GM23338 (cell line): ENCODE results near the gene UBXN10. TPM values are rescaled to one million over a fixed set of nuclear protein-coding genes. Genes with fewer than 3 reads are reported as not detected.

Source experiments
- ATAC-seq: fragments of 200-7000 bp; cut with Tn5 transposase; 3 replicates; pipeline ENCODE4 v1.9.1; 2020
- DNase-seq: peaks from one replicate; pipeline ENCODE4 v3.0.0-alpha.2; 2015; ENCODE audit warnings: low spot score
- H2AFZ ChIP-seq: fragments of 200-600 bp; sonication (generic); 2 replicates; pipeline ENCODE4 v1.8.0; 2016; ENCODE audit warnings: antibody characterized with exemption, mild to moderate bottlenecking, moderate library complexity
- H3F3A ChIP-seq: fragments of 200-600 bp; sonication (generic); replicated peaks from 2 replicates; pipeline ENCODE4 v1.8.0; 2017; ENCODE audit warnings: antibody characterized with exemption, mixed run types, low read depth
- H3K27ac ChIP-seq: fragments of 200-600 bp; sonication (generic); 2 replicates; pipeline ENCODE4 v1.6.1; 2016; ENCODE audit warnings: low read depth
- H3K27me3 ChIP-seq: fragments of 200-600 bp; sonication (generic); 2 replicates; pipeline ENCODE4 v1.8.0; 2016; ENCODE audit warnings: mild to moderate bottlenecking, mixed run types, moderate library complexity; ENCODE audit not compliant: insufficient read depth
- H3K36me3 ChIP-seq: fragments of 200-600 bp; sonication (generic); 2 replicates; pipeline ENCODE4 v1.8.0; 2016; ENCODE audit warnings: mild to moderate bottlenecking; ENCODE audit not compliant: insufficient read depth
- H3K4me1 ChIP-seq: fragments of 200-600 bp; sonication (generic); 2 replicates; pipeline ENCODE4 v1.8.0; 2016; ENCODE audit warnings: mild to moderate bottlenecking, moderate library complexity; ENCODE audit not compliant: insufficient read depth
- H3K4me2 ChIP-seq: fragments of 200-600 bp; sonication (generic); 2 replicates; pipeline ENCODE4 v1.7.1; 2017; ENCODE audit warnings: mixed run types
- H3K4me3 ChIP-seq: fragments of 200-600 bp; sonication (generic); 2 replicates; pipeline ENCODE4 v1.6.1; 2016; ENCODE audit warnings: mixed run types
- H3K79me2 ChIP-seq: fragments of 200-600 bp; sonication (generic); replicated peaks from 2 replicates; pipeline ENCODE4 v1.8.0; 2017; ENCODE audit warnings: mild to moderate bottlenecking; ENCODE audit not compliant: insufficient read depth
- H3K9me2 ChIP-seq: fragments of 200-600 bp; sonication (generic); 2 replicates; pipeline ENCODE4 v1.8.0; 2017; ENCODE audit not compliant: insufficient read depth
- H4K20me1 ChIP-seq: fragments of 200-600 bp; sonication (generic); replicated peaks from 2 replicates; pipeline ENCODE4 v1.8.0; 2017; ENCODE audit warnings: mild to moderate bottlenecking; ENCODE audit not compliant: insufficient read depth
- H3K27ac Mint-ChIP-seq: 2 replicates; pipeline ENCODE4 v1.8.0; 2020; ENCODE audit warnings: inconsistent platforms, mild to moderate bottlenecking, moderate library complexity, mixed read lengths
- H3K27me3 Mint-ChIP-seq: 3 replicates; pipeline ENCODE4 v1.8.0; 2022; ENCODE audit warnings: low read depth, mild to moderate bottlenecking, moderate library complexity, mixed read lengths, inconsistent platforms; ENCODE audit not compliant: insufficient read depth, poor library complexity
- H3K36me3 Mint-ChIP-seq: 3 replicates; pipeline ENCODE4 v1.8.0; 2021; ENCODE audit warnings: low read depth, mild to moderate bottlenecking, inconsistent platforms, moderate library complexity, mixed read lengths
- H3K4me1 Mint-ChIP-seq: 3 replicates; pipeline ENCODE4 v1.8.0; 2020; ENCODE audit warnings: mild to moderate bottlenecking, inconsistent platforms, mixed read lengths
- H3K4me3 Mint-ChIP-seq: 3 replicates; pipeline ENCODE4 v1.8.0; 2021; ENCODE audit warnings: moderate library complexity, mild to moderate bottlenecking, inconsistent platforms, mixed read lengths
- H3K9me3 Mint-ChIP-seq: 3 replicates; pipeline ENCODE4 v1.8.0; 2020; ENCODE audit warnings: moderate library complexity, mild to moderate bottlenecking, inconsistent platforms, mixed read lengths
- CREB1 ChIP-seq: fragments of 250-450 bp; sonication (Bioruptor Pico); IDR thresholded peaks from 2 replicates; pipeline ENCODE4 v1.5.0; 2020; ENCODE audit warnings: low read depth, mild to moderate bottlenecking, moderate library complexity
- EZH2 ChIP-seq: fragments of 200-600 bp; sonication (generic); IDR thresholded peaks from one replicate; pipeline ENCODE4 v1.8.0; 2017; ENCODE audit warnings: antibody characterized with exemption, mild to moderate bottlenecking, low read depth; ENCODE audit not compliant: unreplicated experiment
- EZH2phosphoT487 ChIP-seq: fragments of 200-600 bp; sonication (generic); IDR thresholded peaks from one replicate; pipeline ENCODE4 v1.8.1; 2018; ENCODE audit warnings: antibody characterized with exemption; ENCODE audit not compliant: unreplicated experiment
- JUNB ChIP-seq: IDR thresholded peaks from one replicate; pipeline ENCODE4 v1.6.1; 2016; ENCODE audit warnings: antibody characterized with exemption; ENCODE audit not compliant: unreplicated experiment
- NANOG ChIP-seq: IDR thresholded peaks from 2 replicates; pipeline ENCODE4 v1.6.1; 2016; ENCODE audit warnings: antibody characterized with exemption, borderline replicate concordance
- POLR2AphosphoS5 ChIP-seq: IDR thresholded peaks from 2 replicates; pipeline ENCODE4 v1.6.1; 2016; ENCODE audit warnings: antibody characterized with exemption, low read depth
- STAT1 ChIP-seq: IDR thresholded peaks from one replicate; pipeline ENCODE4 v1.6.1; 2016; ENCODE audit warnings: antibody characterized with exemption; ENCODE audit not compliant: unreplicated experiment
- ZNF114 ChIP-seq: fragments of 250-450 bp; sonication (Bioruptor Pico); IDR thresholded peaks from 2 replicates; pipeline ENCODE4 v1.5.0; 2020; ENCODE audit warnings: mild to moderate bottlenecking, moderate library complexity
- polyA plus RNA-seq: library from polyadenylated mRNA; unstranded; fragments of >200 nt; fragmentation: Nextera tagmentation; extraction: Ambion mirVana; gene quantifications from 2 replicates; pipeline ENCODE4 v1.2.1, GENCODE V29; 2016
- total RNA-seq: library from RNA; depleted of rRNA; stranded (reverse); fragments of >200 nt; shearing (Covaris generic); gene quantifications from 2 replicates; pipeline ENCODE4 v1.2.3, GENCODE V29; 2014
- TF ChIP-seq, protein P1 (sequence below): IDR thresholded peaks from one replicate; pipeline ENCODE4 v1.6.1; 2018; ENCODE audit warnings: antibody characterized with exemption; ENCODE audit not compliant: unreplicated experiment
- TF ChIP-seq, protein P2 (sequence below): IDR thresholded peaks from 2 replicates; pipeline ENCODE4 v1.6.1; 2016; ENCODE audit warnings: antibody characterized with exemption

The UBXN10 gene
- total and polyA plus RNA-seq, 2 experiments from 2014 or later = 0.27 to 0.69 TPM

DNA sequence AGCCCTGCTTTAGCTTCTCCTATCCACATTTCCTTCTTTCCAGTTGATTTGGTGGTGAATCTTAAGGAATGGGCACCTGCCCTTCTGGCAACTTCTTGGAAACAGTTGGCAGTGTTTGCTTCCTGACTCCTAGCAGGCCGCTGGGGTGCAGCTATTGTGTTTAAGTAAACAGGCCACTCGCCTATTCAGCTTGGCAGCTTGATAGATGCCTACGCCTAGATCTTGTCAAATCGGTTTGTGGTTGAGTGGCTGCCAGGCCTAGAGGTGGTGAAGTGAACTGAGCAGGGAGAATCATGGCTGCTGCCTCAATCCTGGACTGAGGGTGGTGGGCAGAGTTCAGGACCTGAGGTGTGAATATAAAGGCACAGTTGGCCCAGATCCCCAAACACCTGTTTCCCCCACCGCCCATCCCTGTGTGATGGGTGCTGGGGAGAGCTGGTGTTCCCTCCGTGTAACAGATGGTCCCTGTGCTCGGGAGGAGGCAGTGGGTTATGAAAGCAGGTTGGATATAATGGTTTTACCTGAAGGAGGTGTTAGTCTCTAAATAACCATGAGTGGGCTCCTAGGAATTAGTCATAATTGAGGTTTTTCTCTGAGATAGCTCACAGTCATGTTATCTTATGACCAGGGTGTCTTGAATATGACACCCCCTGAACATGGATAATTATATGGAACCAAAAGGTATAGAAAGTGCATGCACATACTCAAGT lies 1.4 kb downstream of the UBXN10 start (continued):
- no peak for TF ChIP-seq POLR2AphosphoS5
- TF ChIP-seq, protein P1, sequence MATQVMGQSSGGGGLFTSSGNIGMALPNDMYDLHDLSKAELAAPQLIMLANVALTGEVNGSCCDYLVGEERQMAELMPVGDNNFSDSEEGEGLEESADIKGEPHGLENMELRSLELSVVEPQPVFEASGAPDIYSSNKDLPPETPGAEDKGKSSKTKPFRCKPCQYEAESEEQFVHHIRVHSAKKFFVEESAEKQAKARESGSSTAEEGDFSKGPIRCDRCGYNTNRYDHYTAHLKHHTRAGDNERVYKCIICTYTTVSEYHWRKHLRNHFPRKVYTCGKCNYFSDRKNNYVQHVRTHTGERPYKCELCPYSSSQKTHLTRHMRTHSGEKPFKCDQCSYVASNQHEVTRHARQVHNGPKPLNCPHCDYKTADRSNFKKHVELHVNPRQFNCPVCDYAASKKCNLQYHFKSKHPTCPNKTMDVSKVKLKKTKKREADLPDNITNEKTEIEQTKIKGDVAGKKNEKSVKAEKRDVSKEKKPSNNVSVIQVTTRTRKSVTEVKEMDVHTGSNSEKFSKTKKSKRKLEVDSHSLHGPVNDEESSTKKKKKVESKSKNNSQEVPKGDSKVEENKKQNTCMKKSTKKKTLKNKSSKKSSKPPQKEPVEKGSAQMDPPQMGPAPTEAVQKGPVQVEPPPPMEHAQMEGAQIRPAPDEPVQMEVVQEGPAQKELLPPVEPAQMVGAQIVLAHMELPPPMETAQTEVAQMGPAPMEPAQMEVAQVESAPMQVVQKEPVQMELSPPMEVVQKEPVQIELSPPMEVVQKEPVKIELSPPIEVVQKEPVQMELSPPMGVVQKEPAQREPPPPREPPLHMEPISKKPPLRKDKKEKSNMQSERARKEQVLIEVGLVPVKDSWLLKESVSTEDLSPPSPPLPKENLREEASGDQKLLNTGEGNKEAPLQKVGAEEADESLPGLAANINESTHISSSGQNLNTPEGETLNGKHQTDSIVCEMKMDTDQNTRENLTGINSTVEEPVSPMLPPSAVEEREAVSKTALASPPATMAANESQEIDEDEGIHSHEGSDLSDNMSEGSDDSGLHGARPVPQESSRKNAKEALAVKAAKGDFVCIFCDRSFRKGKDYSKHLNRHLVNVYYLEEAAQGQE = no peak
- TF ChIP-seq EZH2 = no peak
- no peak for TF ChIP-seq ZNF114 (CRISPR knock-in tag)
- no peak for TF ChIP-seq EZH2phosphoT487
- no peak for TF ChIP-seq STAT1
- no peak for TF ChIP-seq CREB1 (CRISPR knock-in tag)
- no peak for TF ChIP-seq NANOG
- no peak for TF ChIP-seq JUNB
- TF ChIP-seq, protein P2, sequence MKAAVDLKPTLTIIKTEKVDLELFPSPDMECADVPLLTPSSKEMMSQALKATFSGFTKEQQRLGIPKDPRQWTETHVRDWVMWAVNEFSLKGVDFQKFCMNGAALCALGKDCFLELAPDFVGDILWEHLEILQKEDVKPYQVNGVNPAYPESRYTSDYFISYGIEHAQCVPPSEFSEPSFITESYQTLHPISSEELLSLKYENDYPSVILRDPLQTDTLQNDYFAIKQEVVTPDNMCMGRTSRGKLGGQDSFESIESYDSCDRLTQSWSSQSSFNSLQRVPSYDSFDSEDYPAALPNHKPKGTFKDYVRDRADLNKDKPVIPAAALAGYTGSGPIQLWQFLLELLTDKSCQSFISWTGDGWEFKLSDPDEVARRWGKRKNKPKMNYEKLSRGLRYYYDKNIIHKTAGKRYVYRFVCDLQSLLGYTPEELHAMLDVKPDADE = no peak

DNA sequence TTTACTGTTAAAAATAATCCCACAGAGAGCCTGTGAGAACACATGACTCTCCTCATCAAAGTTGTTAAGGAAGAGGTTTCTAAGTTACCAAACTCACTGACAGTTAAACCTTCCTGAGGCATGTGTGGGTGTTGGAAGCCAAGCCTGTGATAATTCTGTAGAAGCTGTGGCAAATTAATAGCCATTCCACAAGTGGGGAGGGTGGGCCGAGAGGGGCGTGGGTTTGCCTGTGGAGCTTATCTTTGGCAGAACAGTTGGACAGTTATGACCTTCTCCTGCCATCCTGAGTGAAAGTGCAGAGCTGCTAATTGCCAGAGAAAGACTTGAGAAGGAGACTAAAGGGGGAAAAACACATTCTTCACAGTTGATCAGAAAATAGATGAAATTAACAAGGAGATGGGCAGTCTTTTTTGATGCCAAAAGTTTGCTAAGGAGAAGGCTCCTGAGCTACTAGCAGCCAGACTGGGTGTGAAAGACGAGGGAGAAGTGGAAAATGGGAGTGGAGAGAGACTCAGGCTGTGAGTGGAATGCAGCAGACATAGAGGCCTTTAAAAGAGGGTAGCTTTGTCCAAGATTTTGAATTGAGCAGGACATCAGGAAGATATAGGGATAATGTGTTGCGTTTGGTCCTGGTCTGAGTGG lies 2.0 kb downstream of the UBXN10 start:
- no peak overlapping the region for H3K4me3 Mint-ChIP-seq
- no peaks in the 10 kb centered on the region for H3K79me2 ChIP-seq
- H3K36me3 Mint-ChIP-seq = no peaks in the 10 kb centered on the region; the same call in 2 of the 3 replicates
- TF ChIP-seq POLR2AphosphoS5 (no peak), CREB1 (CRISPR knock-in tag) (no peak), STAT1 (no peak)
- TF ChIP-seq, protein P2 = no peak
- TF ChIP-seq, protein P1 = no peak

More for the DNA sequence above, 2.0 kb downstream of the UBXN10 start:
- no peaks in the 10 kb centered on the region for H3K9me2 ChIP-seq
- no peaks in the 10 kb centered on the region for H3F3A ChIP-seq
- H3K4me1 Mint-ChIP-seq = peaks cover 23% of the 10 kb centered on the region
- H2AFZ ChIP-seq = no peak overlapping the region
- H3K4me3 ChIP-seq = no peak overlapping the region
- no peak for ATAC-seq
- H3K27me3 Mint-ChIP-seq = peaks cover 16% of the 10 kb centered on the region
- H3K4me2 ChIP-seq = no peak overlapping the region
- H3K27ac Mint-ChIP-seq = no peak overlapping the region
- H3K9me3 Mint-ChIP-seq = 0 out of 3 replicates have a peak, but pooled peaks cover 3% of the 10 kb centered on the region
- H3K27me3 ChIP-seq = peaks cover 13% of the 10 kb centered on the region
- no peak overlapping the region for H3K27ac ChIP-seq
- peaks cover 9% of the 10 kb centered on the region for H3K4me1 ChIP-seq
- no peaks in the 10 kb centered on the region for H4K20me1 ChIP-seq
- no peak for DNase-seq
- no peaks in the 10 kb centered on the region for H3K36me3 ChIP-seq
